Measurements from ENCODE around the gene ABCC9.

GRCh38 chr12:21984375-21984774, 43.1 kb upstream of the ABCC9 start:
- TF ChIP-seq FOXM1 (IDR thresholded peaks at IDR 0.05; ENCODE audit: borderline replicate concordance) = no peak
- TF ChIP-seq FOXA1 (IDR thresholded peaks at IDR 0.05) = no peak
- no peak for TF ChIP-seq TARDBP (IDR thresholded peaks at IDR 0.05)
- no peak for TF ChIP-seq ELF4 (IDR thresholded peaks at IDR 0.05)
- TF ChIP-seq HDGF (IDR thresholded peaks at IDR 0.05; ENCODE audit: borderline replicate concordance) = no peak
- TF ChIP-seq BHLHE40 (IDR thresholded peaks at IDR 0.05; ENCODE audit: borderline replicate concordance) = no peak
- no peak for TF ChIP-seq FOXK2 (IDR thresholded peaks at IDR 0.05)
- TF ChIP-seq SP1 (IDR thresholded peaks at IDR 0.05) = no peak
- no peak for TF ChIP-seq SUZ12 (IDR thresholded peaks at IDR 0.05)
- no peak for TF ChIP-seq NFRKB (IDR thresholded peaks at IDR 0.05)

All from HEK293T (cell line).